ENCODE measurements around the gene TPD52L1. TPM values are rescaled to one million over a fixed set of nuclear protein-coding genes. Genes with fewer than 3 reads are reported as not detected.

Gene TPD52L1
- total RNA-seq, 1 donor from 2014 or later: 1.4 TPM

DNA sequence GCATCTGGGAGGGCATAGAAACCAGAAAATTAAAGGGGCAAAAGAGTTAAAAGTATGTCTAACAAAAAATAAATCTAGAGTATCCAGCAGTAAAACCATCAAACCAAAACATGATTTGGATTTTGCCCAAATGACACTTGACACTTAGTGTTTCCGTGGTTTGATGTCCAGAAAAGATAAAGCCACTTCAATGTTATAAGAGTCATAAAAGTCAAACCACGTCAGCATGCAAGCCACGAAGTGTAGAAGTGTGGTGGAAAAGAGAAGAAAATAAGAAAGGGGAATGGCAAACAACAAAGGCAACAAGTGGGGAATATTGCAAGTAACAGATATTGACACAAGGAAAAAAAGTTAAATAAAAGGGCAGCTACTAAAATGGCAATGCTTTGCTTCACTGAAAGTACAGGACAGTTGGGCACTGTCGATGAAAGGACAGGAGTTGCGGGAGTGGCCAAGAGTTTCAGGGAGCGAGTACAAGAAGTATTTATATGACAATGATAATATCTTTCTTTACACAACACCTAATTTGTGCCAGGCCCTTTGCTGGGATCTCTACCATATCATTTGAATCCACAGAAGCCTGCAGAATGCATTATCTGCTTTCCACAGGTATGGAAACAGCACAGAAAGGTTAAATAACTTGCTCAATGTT, 154.5 kb downstream of the TPD52L1 start:
- DNase-seq: no peak

GRCh38 chr6:125310994-125311649, 157.5 kb downstream of the TPD52L1 start:
- DNase-seq: peak; percentile 11

- no peak for DNase-seq
Observed at GRCh38 chr6:125312478-125312877, 158.9 kb downstream of the TPD52L1 start.

- no peak for DNase-seq
Observed at GRCh38 chr6:125312950-125313349, 159.4 kb downstream of the TPD52L1 start.

Other genes with a start within 250 kb of the TPD52L1 start
- 17.8 TPM for gene RNF217, start 191.3 kb upstream of the TPD52L1 start, total RNA-seq
- 22.9 TPM for gene HDDC2, start 148.2 kb downstream of the TPD52L1 start, total RNA-seq

Measured in occipital lobe (tissue), 2 donors.